ENCODE measurements around the gene PRRG1. TPM values are rescaled to one million over a fixed set of nuclear protein-coding genes. Genes with fewer than 3 reads are reported as not detected.
"Not testable (repeated sequence)": the region's sequence is repeated elsewhere in the genome, so short reads cannot be mapped to it uniquely, and the experiment has no call there.

Gene PRRG1
- total RNA-seq, 1 donor from 2014 or later, result 14.2 TPM

- no peak for DNase-seq (ENCODE audit: low read depth in 2 of 2)
Observed at GRCh38 chrX:37468124-37468739, 119.1 kb downstream of the PRRG1 start.

GRCh38 chrX:37470711-37471110 is 121.5 kb downstream of the PRRG1 start:
- peak in 1 of 2 donors; percentile 55 for DNase-seq (ENCODE audit: low read depth in 2 of 2)

GRCh38 chrX:37472836-37473235 is 123.7 kb downstream of the PRRG1 start:
- no peak for DNase-seq (ENCODE audit: low read depth in 2 of 2)

DNA sequence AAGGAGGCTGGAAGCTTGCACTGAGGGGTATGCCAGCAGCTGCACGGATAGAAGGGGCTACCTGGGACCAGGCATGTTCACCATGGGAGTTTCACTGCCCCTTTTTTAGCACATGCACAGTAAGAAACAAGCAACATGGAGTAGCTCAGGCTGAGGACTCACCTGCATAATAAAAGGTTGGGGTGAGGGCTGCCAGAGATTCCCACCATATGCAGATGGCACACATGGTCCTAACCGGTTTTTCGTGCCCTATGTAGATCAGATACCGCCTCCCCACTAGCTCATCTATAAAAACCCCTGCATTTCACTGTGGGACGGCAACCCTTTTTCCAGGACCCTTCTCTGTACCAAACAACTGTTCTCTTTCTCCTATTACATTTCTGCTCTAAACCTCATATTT is 125.3 kb downstream of the PRRG1 start:
- DNase-seq (ENCODE audit: low read depth in 2 of 2), result no peak

DNA sequence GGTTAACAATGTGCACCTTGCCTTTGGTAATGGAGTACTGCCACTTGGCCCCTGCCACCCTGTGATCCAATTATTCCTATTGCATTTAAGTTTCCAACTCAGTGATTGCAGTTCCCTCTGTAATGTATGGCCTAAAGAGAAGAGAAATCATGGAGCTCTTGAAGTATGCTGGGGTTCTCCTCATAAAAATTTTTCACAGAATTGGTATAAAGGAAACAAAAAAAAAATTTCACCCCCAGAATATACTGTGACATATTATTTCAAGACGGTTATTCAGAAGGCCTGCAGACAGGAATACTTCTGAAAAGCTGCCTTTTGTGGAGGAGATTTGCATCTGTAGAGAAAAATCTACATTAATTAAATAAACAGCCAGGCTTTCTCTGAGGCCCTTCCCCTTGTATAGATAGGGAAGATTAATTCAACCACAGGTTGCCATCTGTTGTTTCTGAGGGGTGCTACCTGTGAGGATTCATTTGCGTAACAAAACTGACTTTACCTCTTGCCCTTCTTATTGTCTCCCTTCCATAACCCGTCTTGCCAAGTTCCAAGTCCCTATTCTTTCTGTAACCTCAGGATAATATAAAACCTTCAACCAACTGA is 127.5 kb downstream of the PRRG1 start:
- DNase-seq (ENCODE audit: low read depth in 2 of 2), result no peak

- not testable (repeated sequence) for DNase-seq (ENCODE audit: low read depth in 2 of 2)
Observed at GRCh38 chrX:37484335-37484734, 135.2 kb downstream of the PRRG1 start.

DNA sequence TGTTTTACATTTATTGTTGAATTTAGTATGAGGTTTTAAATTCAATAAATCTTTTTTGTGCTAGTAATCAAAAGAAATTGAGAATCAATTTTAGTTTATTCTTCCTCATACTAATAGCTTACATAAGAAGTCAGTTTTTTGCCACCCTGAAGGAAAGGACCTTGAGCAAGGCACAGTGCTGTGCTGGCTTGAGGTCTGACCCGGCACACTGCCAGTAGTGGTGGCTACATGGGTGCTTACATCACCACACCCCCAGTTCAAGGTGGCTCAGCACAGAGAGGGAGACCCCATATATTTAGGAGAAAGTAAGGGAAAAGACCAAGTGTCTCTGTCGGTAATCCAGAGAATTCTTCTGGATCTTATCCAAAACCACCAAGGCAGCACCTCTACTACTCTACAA is 136.3 kb downstream of the PRRG1 start:
- no peak for DNase-seq (ENCODE audit: low read depth in 2 of 2)

DNA sequence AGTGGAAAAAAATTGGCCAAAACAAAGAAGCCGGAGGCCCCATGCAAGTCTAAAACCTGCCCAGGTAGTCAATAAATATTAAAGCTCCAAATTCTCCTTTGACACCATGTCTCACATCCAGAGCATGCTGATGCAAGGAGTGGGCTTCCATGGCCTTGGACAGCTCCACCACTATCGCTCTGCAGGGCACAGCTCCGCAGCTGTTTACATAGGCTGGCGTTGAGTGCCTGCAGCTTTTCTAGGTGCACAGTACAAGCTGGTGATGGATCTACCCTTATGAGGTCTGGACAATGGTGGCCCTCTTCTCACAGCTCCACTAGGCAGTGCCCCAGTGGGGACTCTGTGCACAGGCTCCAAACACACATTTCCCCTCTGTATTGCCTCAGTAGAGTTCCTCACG is 138.1 kb downstream of the PRRG1 start:
- no peak for DNase-seq (ENCODE audit: low read depth in 2 of 2)

GRCh38 chrX:37488323-37488722 is 139.2 kb downstream of the PRRG1 start:
- DNase-seq (ENCODE audit: low read depth in 2 of 2), result no peak

GRCh38 chrX:37491686-37492085 is 142.5 kb downstream of the PRRG1 start:
- DNase-seq (ENCODE audit: low read depth in 2 of 2), result no peak

DNA sequence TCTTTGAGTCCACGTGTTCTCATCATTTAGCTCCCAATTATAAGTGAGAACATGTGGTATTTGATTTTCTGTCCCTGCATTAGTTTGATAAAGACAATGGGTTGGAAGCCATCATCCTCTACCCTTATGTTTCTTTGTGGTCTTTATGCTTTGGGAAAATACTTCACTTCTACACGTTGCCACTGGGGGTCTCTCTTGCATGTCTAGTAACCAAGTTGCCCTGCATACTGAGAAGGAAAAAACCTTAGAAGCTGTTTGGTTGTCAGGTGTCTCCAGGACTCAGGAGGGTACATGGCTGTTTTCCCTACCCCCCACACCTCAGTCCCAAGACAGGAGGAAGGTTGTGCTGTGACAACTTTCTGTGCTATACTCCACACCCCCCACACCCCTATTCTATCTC is 146.6 kb downstream of the PRRG1 start:
- DNase-seq (ENCODE audit: low read depth in 2 of 2), result not testable (repeated sequence)

- DNase-seq (ENCODE audit: low read depth in 2 of 2), result not testable (repeated sequence)
Observed at GRCh38 chrX:37497126-37497525, 148.0 kb downstream of the PRRG1 start.

DNA sequence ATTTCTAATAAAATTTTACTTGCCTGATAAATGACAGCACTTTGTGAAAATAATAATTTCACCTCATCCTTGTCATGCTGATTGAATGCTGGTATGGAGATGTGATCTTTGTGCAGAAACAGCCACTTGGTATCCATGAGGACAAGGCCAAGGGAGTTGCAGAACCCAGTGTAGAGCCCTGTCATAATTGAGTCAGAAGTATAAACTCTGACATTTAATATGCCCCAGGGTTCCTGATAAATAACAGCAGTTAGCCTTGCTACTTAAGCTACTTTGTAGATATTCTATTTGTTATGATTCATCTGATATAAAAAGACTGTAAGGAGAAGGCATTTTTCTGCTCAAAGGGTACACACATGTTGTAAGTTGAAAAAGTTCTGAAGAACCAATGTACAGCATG is 149.2 kb downstream of the PRRG1 start:
- not testable (repeated sequence) for DNase-seq (ENCODE audit: low read depth in 2 of 2)

- not testable (repeated sequence) for DNase-seq (ENCODE audit: low read depth in 2 of 2)
Observed at GRCh38 chrX:37499649-37500048, 150.5 kb downstream of the PRRG1 start.

DNA sequence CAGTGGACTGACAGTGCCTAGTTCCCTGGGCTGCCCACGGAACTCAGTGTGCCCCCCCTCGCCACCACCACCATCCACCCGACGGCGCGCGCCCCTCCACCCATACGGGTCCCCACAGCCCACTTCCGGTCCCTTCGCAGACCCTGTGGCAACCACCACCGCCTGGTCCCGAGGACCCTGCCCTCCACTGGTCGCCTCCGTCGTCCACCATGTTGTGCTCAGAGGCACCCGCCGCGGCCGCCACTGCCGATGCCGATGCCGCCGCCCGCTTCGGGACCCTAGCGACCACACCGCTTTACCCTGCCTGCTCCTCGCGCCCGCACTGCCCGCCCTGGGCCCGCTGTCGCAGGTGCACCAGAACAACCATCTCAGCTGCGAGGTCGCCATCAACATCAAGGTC is 155.8 kb downstream of the PRRG1 start:
- DNase-seq (ENCODE audit: low read depth in 2 of 2), result no peak

Other genes with a start within 250 kb of the PRRG1 start
- gene LANCL3, start 222.3 kb downstream of the PRRG1 start, total RNA-seq, result 0.13 and 0.25 TPM in 2 replicates